ENCODE measurements around the gene LRRC32. TPM values are rescaled to one million over a fixed set of nuclear protein-coding genes. Genes with fewer than 3 reads are reported as not detected.

Gene LRRC32
- total RNA-seq, 1 experiment from 2014 or later, result 0.15 TPM

DNA sequence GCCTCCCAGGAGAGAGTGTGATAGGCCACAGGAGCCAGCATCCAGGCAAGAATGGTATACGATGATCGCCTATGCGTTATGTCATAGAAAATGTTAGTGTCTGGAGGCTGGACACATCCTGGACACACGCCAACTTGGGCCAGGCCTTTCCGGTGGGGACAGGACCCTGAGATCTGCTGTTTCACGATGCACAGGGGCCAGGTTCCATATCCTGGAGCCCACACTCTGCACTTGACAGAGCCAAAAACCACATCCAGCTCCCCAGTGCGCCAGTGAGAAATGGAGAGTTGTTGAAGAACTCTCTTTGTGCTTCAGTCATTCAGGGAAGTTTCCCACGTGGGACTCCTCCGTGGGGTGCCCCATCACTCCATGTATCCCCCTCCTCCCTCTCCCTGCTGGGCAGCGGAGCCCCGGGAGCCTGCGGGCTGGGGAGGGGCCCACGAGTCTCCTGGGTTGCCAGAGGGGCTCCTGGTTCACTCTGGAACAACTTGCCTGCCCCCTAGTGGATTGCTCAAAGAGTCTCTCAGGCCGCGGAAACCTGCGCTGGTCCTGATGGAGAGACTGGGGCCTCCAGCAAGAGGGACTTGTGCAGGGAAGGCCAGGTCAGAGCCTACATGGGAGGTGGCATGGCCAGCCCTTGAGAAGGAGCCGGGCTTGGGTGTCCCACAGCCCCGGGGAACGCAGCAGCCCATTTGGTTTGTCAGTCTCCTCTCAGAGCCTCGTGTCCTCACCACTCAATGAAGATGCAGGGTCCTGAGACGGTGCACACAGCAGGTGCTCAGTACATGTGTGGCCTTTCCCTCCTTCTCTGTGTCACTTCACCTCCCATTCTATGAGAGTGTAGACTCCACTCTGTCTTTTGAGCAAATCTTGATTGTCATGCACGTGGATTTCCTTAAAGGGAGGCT is 10.2 kb upstream of the LRRC32 start:
- Histone ChIP-seq H3K27me3 (ENCODE audit: control insufficient read depth, insufficient read depth, low read length) (no peaks in the 10 kb centered on the region), H3K9me3 (ENCODE audit: control insufficient read depth, insufficient read depth, low read depth, low read length) (no peaks in the 10 kb centered on the region), H3K4me1 (ENCODE audit: control insufficient read depth, insufficient read depth, low read length) (no peaks in the 10 kb centered on the region), H3K4me3 (ENCODE audit: low read depth in 2 of 2, low read length in 2 of 2) (no peak overlapping the region), H3K27ac (ENCODE audit: low read length) (no peak overlapping the region), H3K36me3 (ENCODE audit: control insufficient read depth, insufficient read depth, low read length) (no peaks in the 10 kb centered on the region)
- in situ Hi-C loops (cut with HindIII; ENCODE audit: low pct_unique_long_range_greater_than_20kb, low sequenced_read_pairs), result no loop called here
- intact Hi-C loops (cut with micrococcal nuclease; ENCODE audit: unreplicated experiment), result no loop called here
- ATAC-seq (peak; percentile 91), DNase-seq (ENCODE audit: low read depth, low spot score) (no peak)
- no TSS peak for BruUV-seq (replicated peaks)
- TF ChIP-seq SIN3A (IDR thresholded peaks at IDR 0.05; ENCODE audit: borderline replicate concordance, insufficient read depth, low read depth, low read length), result no peak
- TF ChIP-seq, protein P1, sequence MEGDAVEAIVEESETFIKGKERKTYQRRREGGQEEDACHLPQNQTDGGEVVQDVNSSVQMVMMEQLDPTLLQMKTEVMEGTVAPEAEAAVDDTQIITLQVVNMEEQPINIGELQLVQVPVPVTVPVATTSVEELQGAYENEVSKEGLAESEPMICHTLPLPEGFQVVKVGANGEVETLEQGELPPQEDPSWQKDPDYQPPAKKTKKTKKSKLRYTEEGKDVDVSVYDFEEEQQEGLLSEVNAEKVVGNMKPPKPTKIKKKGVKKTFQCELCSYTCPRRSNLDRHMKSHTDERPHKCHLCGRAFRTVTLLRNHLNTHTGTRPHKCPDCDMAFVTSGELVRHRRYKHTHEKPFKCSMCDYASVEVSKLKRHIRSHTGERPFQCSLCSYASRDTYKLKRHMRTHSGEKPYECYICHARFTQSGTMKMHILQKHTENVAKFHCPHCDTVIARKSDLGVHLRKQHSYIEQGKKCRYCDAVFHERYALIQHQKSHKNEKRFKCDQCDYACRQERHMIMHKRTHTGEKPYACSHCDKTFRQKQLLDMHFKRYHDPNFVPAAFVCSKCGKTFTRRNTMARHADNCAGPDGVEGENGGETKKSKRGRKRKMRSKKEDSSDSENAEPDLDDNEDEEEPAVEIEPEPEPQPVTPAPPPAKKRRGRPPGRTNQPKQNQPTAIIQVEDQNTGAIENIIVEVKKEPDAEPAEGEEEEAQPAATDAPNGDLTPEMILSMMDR (IDR thresholded peaks at IDR 0.05), result peak; percentile 95
- TF ChIP-seq, protein P2, sequence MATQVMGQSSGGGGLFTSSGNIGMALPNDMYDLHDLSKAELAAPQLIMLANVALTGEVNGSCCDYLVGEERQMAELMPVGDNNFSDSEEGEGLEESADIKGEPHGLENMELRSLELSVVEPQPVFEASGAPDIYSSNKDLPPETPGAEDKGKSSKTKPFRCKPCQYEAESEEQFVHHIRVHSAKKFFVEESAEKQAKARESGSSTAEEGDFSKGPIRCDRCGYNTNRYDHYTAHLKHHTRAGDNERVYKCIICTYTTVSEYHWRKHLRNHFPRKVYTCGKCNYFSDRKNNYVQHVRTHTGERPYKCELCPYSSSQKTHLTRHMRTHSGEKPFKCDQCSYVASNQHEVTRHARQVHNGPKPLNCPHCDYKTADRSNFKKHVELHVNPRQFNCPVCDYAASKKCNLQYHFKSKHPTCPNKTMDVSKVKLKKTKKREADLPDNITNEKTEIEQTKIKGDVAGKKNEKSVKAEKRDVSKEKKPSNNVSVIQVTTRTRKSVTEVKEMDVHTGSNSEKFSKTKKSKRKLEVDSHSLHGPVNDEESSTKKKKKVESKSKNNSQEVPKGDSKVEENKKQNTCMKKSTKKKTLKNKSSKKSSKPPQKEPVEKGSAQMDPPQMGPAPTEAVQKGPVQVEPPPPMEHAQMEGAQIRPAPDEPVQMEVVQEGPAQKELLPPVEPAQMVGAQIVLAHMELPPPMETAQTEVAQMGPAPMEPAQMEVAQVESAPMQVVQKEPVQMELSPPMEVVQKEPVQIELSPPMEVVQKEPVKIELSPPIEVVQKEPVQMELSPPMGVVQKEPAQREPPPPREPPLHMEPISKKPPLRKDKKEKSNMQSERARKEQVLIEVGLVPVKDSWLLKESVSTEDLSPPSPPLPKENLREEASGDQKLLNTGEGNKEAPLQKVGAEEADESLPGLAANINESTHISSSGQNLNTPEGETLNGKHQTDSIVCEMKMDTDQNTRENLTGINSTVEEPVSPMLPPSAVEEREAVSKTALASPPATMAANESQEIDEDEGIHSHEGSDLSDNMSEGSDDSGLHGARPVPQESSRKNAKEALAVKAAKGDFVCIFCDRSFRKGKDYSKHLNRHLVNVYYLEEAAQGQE (IDR thresholded peaks at IDR 0.05; ENCODE audit: insufficient read depth in 1 of 2, low read depth in 2 of 2, low read length in 1 of 2), result no peak
- no peak for TF ChIP-seq POLR2AphosphoS5 (IDR thresholded peaks at IDR 0.05; ENCODE audit: low read depth, low read length)
- no peak for TF ChIP-seq TCF7L2 (IDR thresholded peaks at IDR 0.05; ENCODE audit: low read depth, low read length)
- ChIA-PET CTCF (interaction anchor here (0.6 to 1.2 kb wide), 2 partner anchors 82 to 787 kb away, joined by 3 to 6 read pairs; no protein-coding TSS in a partner anchor), POLR2A (no interaction called here)

DNA sequence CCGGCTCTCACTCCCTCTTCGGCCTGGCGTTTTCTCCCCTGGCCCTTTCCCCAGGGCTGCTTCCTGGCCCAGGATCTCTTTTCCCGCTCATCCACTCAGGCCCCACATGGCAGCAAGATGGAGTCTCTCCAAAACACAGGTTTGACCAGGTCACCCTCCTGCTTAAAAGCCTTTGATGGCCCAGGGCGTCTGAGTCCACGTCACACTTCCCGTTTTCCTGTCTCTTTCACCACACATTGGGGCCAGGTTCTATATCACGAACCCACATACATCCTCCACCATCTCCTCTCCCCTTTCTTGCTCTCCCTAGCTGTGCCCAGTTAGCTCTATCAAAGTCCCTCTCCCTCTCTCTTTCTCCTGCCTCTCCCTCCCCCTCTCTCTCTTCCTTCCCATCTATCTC is 7.8 kb upstream of the LRRC32 start:
- ATAC-seq (no peak), DNase-seq (ENCODE audit: low read depth, low spot score) (no peak)
- CTCF ChIA-PET, result no interaction called here
- TF ChIP-seq, protein P1 (IDR thresholded peaks at IDR 0.05), result no peak
- TF ChIP-seq SIN3A (IDR thresholded peaks at IDR 0.05; ENCODE audit: borderline replicate concordance, insufficient read depth, low read depth, low read length) (no peak), POLR2AphosphoS5 (IDR thresholded peaks at IDR 0.05; ENCODE audit: low read depth, low read length) (no peak), TCF7L2 (IDR thresholded peaks at IDR 0.05; ENCODE audit: low read depth, low read length) (no peak)
- TF ChIP-seq, protein P2 (IDR thresholded peaks at IDR 0.05; ENCODE audit: insufficient read depth in 1 of 2, low read depth in 2 of 2, low read length in 1 of 2), result no peak
- H3K27me3 ChIP-seq (ENCODE audit: control insufficient read depth, insufficient read depth, low read length), result no peaks in the 10 kb centered on the region
- in situ Hi-C loops (cut with HindIII; ENCODE audit: low pct_unique_long_range_greater_than_20kb, low sequenced_read_pairs), result no loop called here
- H3K4me3 ChIP-seq (ENCODE audit: low read depth in 2 of 2, low read length in 2 of 2), result no peak overlapping the region
- H3K9me3 ChIP-seq (ENCODE audit: control insufficient read depth, insufficient read depth, low read depth, low read length), result no peaks in the 10 kb centered on the region
- no peaks in the 10 kb centered on the region for H3K36me3 ChIP-seq (ENCODE audit: control insufficient read depth, insufficient read depth, low read length)
- no peaks in the 10 kb centered on the region for H3K4me1 ChIP-seq (ENCODE audit: control insufficient read depth, insufficient read depth, low read length)
- H3K27ac ChIP-seq (ENCODE audit: low read length), result no peak overlapping the region
- POLR2A ChIA-PET, result interaction anchor here (0.6 kb wide), 1 partner anchor 1523 kb away, joined by 6 read pairs; no protein-coding TSS in a partner anchor
- no TSS peak for BruUV-seq (replicated peaks)
- intact Hi-C loops (cut with micrococcal nuclease; ENCODE audit: unreplicated experiment), result no loop called here

Data from Panc1 (cell line).